SK-MEL-5 (cell line): ENCODE measurements around the gene ANKRD66. TPM values are rescaled to one million over a fixed set of nuclear protein-coding genes. Genes with fewer than 3 reads are reported as not detected.
A peak's percentile ranks its signal among the peaks of the same experiment; 100 is the strongest.

ENCODE experiments used
- DNase-seq: peaks from one replicate; pipeline ENCODE4 v3.0.0-alpha.2; 2016; ENCODE audit warnings: low read depth, low spot score
- in situ Hi-C: cut with HindIII; loops from 2 replicates; pipeline ENCODE4 v1.10.0; 2016; ENCODE audit warnings: low sequenced_read_pairs, high pct_unique_total_duplicates, low pct_unique_long_range_greater_than_20kb
- total RNA-seq: library from RNA; depleted of rRNA; stranded (reverse); fragments of >200 nt; shearing (Covaris generic); gene quantifications from 2 replicates; pipeline ENCODE4 v1.2.3, GENCODE V29; 2014

The ANKRD66 gene
- total RNA-seq, 1 experiment from 2014 or later: not detected

DNA sequence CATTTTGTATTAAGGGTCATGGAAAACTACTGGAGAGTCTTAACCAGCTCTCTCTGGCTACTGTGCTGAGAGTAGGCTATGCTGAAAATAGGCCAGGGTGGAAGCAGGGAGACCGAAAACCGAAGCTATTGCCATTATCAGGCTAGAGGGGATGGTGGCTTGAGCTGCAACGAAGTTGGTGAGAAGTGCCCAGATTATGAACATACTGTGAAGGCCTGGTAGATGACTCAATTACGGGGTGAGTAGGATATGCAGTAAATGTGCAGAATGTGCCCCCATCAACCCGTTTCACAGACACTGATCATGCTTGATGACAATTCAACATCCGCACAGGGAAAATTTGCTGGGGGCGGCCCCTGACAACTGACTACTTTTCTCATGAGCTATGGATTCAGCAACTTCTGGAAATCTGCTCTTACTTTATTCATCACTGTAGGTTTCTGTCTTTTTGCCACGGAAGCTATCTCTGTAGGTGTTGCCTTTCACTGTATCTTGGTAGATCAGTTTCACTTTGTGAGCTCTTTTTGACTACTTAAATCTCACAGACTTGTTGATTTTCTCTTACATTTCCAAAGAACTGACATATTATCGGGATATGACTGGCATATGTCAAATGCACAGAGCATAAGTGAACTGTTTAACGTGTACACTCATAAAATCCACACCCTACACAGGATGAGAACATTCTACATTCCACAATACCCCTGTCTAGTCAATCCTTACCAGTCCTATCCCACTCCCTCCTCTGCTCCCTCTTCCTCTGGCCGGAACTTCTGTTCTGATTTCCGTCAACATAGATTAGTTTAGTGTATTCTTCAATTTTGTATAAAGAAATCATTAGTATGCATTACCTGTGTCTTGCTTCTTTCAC, 31.0 kb downstream of the ANKRD66 start:
- DNase-seq: no peak
- in situ Hi-C loops: no loop called here

- DNase-seq: peak; percentile 81
- in situ Hi-C loops: no loop called here
Observed at GRCh38 chr6:46781478-46782378, 35.0 kb downstream of the ANKRD66 start.

GRCh38 chr6:46784535-46784934, 37.8 kb downstream of the ANKRD66 start:
- in situ Hi-C loops: no loop called here
- DNase-seq: no peak

DNA sequence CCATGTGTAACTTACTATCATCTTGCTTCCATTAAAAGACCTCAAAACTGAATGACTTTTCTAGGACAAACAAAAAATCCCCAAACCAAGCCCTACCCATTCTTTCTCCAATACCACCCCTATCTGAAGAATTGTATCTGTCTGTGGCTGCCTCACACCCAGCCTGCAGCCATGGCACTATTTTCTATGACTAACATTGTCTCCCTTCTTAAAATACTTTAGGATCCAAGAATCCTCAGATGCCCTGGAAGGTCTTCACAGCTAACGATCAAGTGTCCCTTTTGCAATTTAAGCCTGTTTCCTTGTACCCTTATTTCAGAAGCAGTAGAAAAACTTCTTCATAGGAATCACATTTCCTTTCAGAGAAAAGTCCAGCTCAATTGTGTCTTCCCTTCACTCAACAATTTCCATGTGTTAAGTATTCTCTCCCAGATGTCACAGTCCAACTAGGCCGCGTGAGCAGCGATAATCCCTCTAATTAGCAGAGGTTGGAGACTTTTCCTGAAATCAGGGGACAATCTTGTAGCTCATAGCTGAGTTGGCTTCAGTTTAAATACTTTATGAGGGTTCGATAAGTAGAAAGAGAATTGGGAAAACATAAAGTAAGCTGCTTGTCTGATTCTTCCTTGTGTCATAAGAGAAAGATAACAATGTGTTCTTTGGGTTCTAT, 41.3 kb downstream of the ANKRD66 start:
- DNase-seq: no peak
- in situ Hi-C loops: no loop called here

DNA sequence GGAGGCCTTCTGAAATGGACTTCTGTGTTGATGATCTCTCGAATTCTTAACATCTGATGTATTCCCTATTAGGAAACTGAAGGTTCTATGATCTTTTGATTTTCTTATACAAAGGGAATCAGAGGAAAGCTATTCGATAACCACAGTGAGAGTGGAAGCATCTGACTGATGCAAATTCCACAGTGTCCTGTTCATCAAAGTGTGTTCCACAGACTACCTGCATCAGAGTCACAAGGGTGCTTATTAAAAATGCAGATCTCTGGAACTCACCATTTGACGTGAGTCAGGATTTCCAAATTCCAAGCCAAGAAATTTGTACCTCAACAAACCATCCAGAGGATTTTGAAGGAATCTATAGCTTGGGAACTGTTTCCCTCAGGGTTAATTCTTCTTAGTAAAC, 42.1 kb downstream of the ANKRD66 start:
- no peak for DNase-seq
- in situ Hi-C loops: no loop called here

DNA sequence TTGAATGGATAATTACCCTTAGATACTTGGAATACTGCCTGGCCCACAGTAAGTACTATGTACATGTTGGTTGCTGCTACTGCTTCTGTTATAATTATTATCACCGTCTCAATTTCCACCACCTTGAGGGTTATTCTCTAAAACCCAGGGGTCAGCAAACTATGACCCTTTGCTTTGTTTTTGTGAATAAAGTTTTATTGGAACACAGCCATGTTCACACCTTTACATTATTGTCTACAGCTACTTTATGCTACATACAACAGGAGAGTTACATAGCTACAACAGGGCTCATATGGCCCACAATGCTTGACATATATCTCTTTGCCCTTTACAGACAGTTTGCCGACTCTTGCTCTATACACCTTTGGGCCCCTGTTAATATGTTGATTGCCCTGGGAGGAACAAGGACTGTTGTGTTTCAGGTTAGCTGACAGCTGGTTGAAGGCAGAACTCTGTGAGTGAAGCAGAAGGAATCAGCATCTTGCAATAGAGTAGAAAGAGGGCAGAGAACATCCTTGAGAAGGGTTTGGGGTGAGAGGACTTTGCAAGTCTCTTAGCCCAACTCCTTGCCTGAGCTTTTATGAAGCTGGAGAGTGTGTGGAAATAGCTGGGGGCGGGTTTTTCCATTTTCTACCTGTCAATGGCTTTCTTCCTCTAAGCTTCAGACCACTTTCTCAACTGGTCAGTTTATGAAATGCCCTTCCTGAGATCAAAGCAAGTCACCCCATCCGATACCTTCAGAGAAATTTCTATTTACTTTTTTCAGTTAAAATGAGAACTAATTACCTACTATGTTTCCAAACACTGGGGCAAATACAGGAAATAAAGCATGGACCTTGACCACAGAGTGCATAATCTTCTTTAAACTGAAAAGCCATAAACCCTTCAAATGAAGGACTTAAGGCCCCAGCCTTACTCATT, 43.0 kb downstream of the ANKRD66 start:
- in situ Hi-C loops: no loop called here
- no peak for DNase-seq

DNA sequence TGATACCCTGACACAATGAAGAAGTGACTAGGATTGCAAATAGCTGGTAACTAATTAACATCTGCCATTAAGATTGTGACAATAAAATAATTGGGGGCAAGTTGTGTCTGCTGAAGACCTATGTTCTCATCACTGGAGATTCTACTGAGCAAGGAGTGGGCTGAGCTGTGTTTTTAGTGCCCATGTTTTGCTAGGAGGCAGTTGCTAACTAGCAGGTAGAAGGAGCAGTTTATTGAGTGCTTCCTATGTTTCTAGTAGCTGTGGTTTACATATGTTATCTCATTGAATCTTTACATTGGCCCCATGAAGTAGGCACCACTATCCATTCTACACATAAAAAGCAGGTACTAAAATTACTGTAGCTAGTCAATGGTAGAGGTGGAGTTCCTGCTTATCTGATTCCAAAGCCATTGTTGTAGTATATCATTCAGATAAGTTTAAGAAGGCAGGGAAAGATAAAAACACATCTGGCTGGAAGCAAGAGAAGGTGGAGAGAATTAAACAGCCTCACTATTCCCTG, 43.7 kb downstream of the ANKRD66 start:
- DNase-seq: no peak
- in situ Hi-C loops: no loop called here

DNA sequence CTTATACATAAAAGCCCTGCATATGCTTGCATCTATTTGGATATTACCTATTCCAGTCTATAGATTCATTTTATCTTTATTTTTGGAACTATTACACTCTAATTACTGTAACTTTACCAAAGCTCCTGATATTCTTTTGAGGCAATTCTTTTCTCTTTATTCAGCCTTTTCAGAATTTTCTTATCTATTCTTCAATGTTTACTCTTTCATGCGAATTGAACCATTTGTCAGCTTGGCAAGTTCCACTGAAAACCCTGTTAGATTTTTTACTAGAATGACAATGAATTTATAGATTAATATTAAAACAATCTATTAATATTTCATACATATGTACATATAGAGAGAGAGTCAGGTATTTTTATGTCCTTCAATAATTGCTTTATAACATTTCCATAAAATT, 45.9 kb downstream of the ANKRD66 start:
- in situ Hi-C loops: no loop called here
- DNase-seq: no peak

DNA sequence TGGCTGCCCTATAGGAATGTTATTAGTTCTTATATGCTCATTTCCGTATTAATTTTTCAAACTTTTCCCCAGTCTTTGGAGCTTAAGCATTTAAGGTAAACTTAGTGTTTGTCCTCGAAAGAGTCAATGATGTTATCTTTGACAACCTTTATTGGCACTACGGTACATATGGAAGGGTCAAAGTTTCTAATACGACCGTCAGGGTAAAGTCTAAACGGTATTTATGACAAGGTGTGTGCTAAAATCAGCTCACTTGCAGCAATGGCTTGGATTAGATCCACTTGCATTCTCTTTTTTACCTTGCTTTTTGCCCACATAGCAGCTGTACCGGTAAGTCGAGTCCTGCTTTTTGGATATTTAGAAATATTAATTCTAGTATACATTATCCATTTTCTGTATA, 46.4 kb downstream of the ANKRD66 start, which contains the start of gene MEP1A:
Gene MEP1A, plus strand, starts transcription at position 252 of the 400 bp plus-strand sequence. Its CDS starts 10 bp downstream, at position 262.
- DNase-seq: no peak
- in situ Hi-C loops: no loop called here

GRCh38 chr6:46794068-46794467, 47.3 kb downstream of the ANKRD66 start:
- in situ Hi-C loops: no loop called here
- DNase-seq: no peak

- in situ Hi-C loops: no loop called here
- no peak for DNase-seq
Observed at GRCh38 chr6:46795816-46796215, 49.1 kb downstream of the ANKRD66 start.

GRCh38 chr6:46796848-46797580, 50.3 kb downstream of the ANKRD66 start:
- in situ Hi-C loops: no loop called here
- peak; percentile 4 for DNase-seq

DNA sequence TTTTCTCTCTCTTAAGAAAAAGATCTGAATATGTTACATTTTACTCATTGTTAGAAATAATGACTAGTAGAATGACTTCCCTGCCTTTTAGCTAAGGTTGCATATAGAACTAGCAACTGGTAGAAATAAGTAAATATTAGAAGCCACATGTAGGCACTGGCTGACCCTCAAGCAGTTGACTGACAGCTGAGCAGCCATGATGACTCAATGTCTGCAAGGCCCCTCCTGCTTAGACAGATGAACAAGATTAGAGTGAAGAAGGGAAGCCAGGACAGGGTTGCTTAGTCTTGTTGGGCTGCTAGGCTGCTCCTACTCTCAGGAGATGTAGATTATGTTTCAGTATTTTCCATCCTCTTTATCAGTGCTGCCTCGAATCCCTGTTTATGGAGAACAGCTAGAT, 52.9 kb downstream of the ANKRD66 start:
- in situ Hi-C loops: no loop called here
- DNase-seq: no peak

DNA sequence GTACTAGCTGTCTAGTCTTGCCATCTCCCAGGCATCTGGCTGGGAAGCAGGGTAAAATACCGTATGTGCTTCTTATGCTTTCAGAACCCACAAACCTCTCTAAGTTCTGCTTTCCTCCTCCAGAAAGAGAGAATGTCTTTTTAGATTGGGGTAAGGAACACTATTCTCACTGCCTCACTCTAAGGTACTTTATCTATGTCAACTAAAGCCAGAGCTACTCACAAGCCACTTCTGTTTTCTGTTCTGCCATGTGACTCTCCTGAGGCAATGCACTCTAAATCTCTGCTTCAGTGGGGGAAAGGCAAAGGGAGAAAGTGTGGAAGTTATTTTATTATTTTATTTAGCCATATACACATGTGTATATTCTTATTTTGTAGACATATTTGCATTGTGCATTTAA, 62.1 kb downstream of the ANKRD66 start:
- DNase-seq: peak; percentile 26
- in situ Hi-C loops: no loop called here
